ENCODE results near the gene FIBP. TPM values are rescaled to one million over a fixed set of nuclear protein-coding genes. Genes with fewer than 3 reads are reported as not detected.
A peak's percentile ranks its signal among the peaks of the same experiment; 100 is the strongest.

FIBP gene
- total RNA-seq: 100 to 1,000 TPM in 2 of 9 donors, 10 to 100 TPM in 7; 57.9 to 183 (median 72.4) TPM
- 10 to 100 TPM; 71.3 to 87.4 (median 72.5) TPM for polyA plus RNA-seq
- long read RNA-seq, donor 1, transcript FIBP-202 (10 exons, 1,248 nt): major isoform, 26 of 37 reads
- long read RNA-seq, donor 1, partial matches to known transcripts: 5 of 37 reads
- long read RNA-seq, donor 1, other reads (novel, unspliced or antisense): 0 of 37 reads
- long read RNA-seq, donor 2, transcript FIBP-202 (10 exons, 1,248 nt): major isoform, 7 of 23 reads
- long read RNA-seq, donor 2, partial matches to known transcripts: 8 of 23 reads
- long read RNA-seq, donor 2, other reads (novel, unspliced or antisense): 0 of 23 reads
- long read RNA-seq, donor 3, transcript FIBP-202 (10 exons, 1,248 nt): major isoform, 10 of 20 reads
- long read RNA-seq, donor 3, partial matches to known transcripts: 0 of 20 reads
- long read RNA-seq, donor 3, other reads (novel, unspliced or antisense): 0 of 20 reads
- long read RNA-seq, donor 4, transcript FIBP-202 (10 exons, 1,248 nt): major isoform, 59 of 76 reads
- long read RNA-seq, donor 4, transcript FIBP-201 (10 exons, 1,261 nt): minor isoform, 9 of 76 reads
- long read RNA-seq, donor 4, partial matches to known transcripts: 1 of 76 reads
- long read RNA-seq, donor 4, other reads (novel, unspliced or antisense): 5 of 76 reads
- long read RNA-seq, donor 5, transcript FIBP-201 (10 exons, 1,261 nt): minor isoform, 10 of 114 reads
- long read RNA-seq, donor 5, transcript FIBP-202 (10 exons, 1,248 nt): major isoform, 89 of 114 reads
- long read RNA-seq, donor 5, partial matches to known transcripts: 2 of 114 reads
- long read RNA-seq, donor 5, other reads (novel, unspliced or antisense): 12 of 114 reads
- long read RNA-seq, donor 6, transcript FIBP-202 (10 exons, 1,248 nt): major isoform, 40 of 51 reads
- long read RNA-seq, donor 6, partial matches to known transcripts: 2 of 51 reads
- long read RNA-seq, donor 6, other reads (novel, unspliced or antisense): 4 of 51 reads
- long read RNA-seq, donor 7, transcript FIBP-202 (10 exons, 1,248 nt): major isoform, 9 of 21 reads
- long read RNA-seq, donor 7, partial matches to known transcripts: 8 of 21 reads
- long read RNA-seq, donor 7, other reads (novel, unspliced or antisense): 0 of 21 reads
- long read RNA-seq, donor 8, transcript FIBP-202 (10 exons, 1,248 nt): major isoform, 35 of 46 reads
- long read RNA-seq, donor 8, partial matches to known transcripts: 7 of 46 reads
- long read RNA-seq, donor 8, other reads (novel, unspliced or antisense): 0 of 46 reads
- long read RNA-seq, donor 9, transcript FIBP-202 (10 exons, 1,248 nt): major isoform, 14 of 18 reads
- long read RNA-seq, donor 9, partial matches to known transcripts: 0 of 18 reads
- long read RNA-seq, donor 9, other reads (novel, unspliced or antisense): 0 of 18 reads
- long read RNA-seq, donor 10, transcript FIBP-202 (10 exons, 1,248 nt): major isoform, 10 of 111 reads
- long read RNA-seq, donor 10, partial matches to known transcripts: 95 of 111 reads
- long read RNA-seq, donor 10, other reads (novel, unspliced or antisense): 0 of 111 reads

GRCh38 chr11:65888163-65888814 is at the start of gene FIBP:
Gene FIBP (minus strand): TSS chr11:65888471. CDS start chr11:65888418, 53 bp downstream.
- Histone ChIP-seq H3K27ac (peak within 1 kb of the TSS; percentile 26 to 99 (median 96)), H3K4me1 (replicated peaks in 1 of 2) (peaks cover 47 to 48% of the 10 kb centered on the region in 2 donors), H3K36me3 (replicated peaks in 1 of 2) (peaks cover 0 to 29% of the 10 kb centered on the region in 2 donors), H3K9me3 (replicated peaks in 1 of 3) (no peaks in the 10 kb centered on the region), H3K27me3 (no peaks in the 10 kb centered on the region), H3K4me3 (peak within 1 kb of the TSS; percentile 27 to 66 (median 42))
- peak; percentile 68 to 90 for TF ChIP-seq POLR2A (IDR thresholded peaks at IDR 0.05)
- TF ChIP-seq, protein P1, sequence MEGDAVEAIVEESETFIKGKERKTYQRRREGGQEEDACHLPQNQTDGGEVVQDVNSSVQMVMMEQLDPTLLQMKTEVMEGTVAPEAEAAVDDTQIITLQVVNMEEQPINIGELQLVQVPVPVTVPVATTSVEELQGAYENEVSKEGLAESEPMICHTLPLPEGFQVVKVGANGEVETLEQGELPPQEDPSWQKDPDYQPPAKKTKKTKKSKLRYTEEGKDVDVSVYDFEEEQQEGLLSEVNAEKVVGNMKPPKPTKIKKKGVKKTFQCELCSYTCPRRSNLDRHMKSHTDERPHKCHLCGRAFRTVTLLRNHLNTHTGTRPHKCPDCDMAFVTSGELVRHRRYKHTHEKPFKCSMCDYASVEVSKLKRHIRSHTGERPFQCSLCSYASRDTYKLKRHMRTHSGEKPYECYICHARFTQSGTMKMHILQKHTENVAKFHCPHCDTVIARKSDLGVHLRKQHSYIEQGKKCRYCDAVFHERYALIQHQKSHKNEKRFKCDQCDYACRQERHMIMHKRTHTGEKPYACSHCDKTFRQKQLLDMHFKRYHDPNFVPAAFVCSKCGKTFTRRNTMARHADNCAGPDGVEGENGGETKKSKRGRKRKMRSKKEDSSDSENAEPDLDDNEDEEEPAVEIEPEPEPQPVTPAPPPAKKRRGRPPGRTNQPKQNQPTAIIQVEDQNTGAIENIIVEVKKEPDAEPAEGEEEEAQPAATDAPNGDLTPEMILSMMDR (IDR thresholded peaks at IDR 0.05): peak; percentile 70 to 94 (median 86)
- DNase-seq: peak; percentile 98 to 99 (median 98)
- WGBS, 4 donors: 0 to 2% (median 0%) methylated on average over 21 to 57 of the region's 57 CpGs
- intact Hi-C loops (cut with DNase I): loop anchor here in 1 of 2 donors (5.0 kb wide), 1 partner anchor 74 kb away; the partner anchor contains the start of gene SART1

DNA sequence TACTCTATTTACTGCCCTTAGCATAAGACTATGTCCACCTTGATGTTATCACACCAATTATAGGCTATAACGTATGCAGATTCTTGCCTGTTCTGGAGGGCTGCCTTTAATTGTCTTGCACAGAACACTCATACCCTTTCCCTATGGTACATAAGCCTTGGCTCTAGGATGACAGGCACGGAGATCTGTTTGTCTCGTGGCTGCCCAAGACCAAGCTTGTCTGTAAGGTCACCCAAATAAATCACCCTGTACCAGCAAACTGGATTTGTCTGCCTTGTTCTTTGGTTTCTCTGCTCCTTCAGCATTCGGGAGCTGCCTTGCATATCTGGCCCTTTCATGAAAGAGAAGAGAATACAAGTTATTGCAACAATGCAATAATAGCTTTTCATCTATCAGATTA is 49.5 kb upstream of the FIBP start:
- Histone ChIP-seq H3K27ac (no peak overlapping the region), H3K27me3 (no peaks in the 10 kb centered on the region), H3K4me3 (no peak overlapping the region), H3K9me3 (replicated peaks in 1 of 3) (no peaks in the 10 kb centered on the region), H3K4me1 (replicated peaks in 1 of 2) (no peaks in the 10 kb centered on the region), H3K36me3 (replicated peaks in 1 of 2) (no peaks in the 10 kb centered on the region)
- TF ChIP-seq, protein P1 (IDR thresholded peaks at IDR 0.05): no peak
- no peak for TF ChIP-seq POLR2A (IDR thresholded peaks at IDR 0.05)
- DNase-seq: no peak
- WGBS, 4 donors: 25 to 39% (median 31%) methylated on average over 4 of the region's 4 CpGs
- intact Hi-C loops (cut with DNase I): no loop called here

DNA sequence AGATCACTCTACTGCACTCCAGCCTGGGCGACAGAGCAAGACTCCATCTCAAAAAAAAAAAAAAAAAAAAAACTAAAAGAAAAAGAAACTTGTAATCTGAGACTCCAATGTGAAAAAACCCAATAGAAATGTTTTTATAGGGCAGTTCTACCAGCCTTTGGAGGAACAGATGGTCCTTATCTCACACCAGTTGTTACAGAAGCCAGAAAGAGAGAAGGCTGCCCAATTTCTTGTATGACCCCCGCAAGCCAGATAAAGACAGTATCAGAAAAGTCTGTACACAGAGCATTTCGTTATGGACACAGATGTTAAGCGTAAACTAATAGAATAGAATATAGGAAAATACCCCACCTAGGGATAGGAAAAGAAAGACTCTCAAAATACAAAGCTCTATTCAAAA is 45.7 kb upstream of the FIBP start:
- intact Hi-C loops (cut with DNase I): no loop called here
- Histone ChIP-seq H3K27ac (no peak overlapping the region), H3K9me3 (replicated peaks in 1 of 3) (no peaks in the 10 kb centered on the region), H3K4me3 (no peak overlapping the region), H3K36me3 (replicated peaks in 1 of 2) (no peaks in the 10 kb centered on the region), H3K27me3 (no peaks in the 10 kb centered on the region), H3K4me1 (replicated peaks in 1 of 2) (no peaks in the 10 kb centered on the region)
- 59 to 67% (median 62%) methylated on average over 4 of the region's 4 CpGs for WGBS, 4 donors
- TF ChIP-seq, protein P1 (IDR thresholded peaks at IDR 0.05): no peak
- no peak for TF ChIP-seq POLR2A (IDR thresholded peaks at IDR 0.05)
- DNase-seq: no peak
